HG03432 (cell line): ENCODE measurements around the gene IL36RN.

Experiments used
- ATAC-seq: cut with Tn5 transposase; IDR thresholded peaks from one replicate; pipeline ENCODE4 v1.9.1; 2021; ENCODE audit warnings: mild to moderate bottlenecking, moderate library complexity; ENCODE audit not compliant: unreplicated experiment

Gene IL36RN

DNA sequence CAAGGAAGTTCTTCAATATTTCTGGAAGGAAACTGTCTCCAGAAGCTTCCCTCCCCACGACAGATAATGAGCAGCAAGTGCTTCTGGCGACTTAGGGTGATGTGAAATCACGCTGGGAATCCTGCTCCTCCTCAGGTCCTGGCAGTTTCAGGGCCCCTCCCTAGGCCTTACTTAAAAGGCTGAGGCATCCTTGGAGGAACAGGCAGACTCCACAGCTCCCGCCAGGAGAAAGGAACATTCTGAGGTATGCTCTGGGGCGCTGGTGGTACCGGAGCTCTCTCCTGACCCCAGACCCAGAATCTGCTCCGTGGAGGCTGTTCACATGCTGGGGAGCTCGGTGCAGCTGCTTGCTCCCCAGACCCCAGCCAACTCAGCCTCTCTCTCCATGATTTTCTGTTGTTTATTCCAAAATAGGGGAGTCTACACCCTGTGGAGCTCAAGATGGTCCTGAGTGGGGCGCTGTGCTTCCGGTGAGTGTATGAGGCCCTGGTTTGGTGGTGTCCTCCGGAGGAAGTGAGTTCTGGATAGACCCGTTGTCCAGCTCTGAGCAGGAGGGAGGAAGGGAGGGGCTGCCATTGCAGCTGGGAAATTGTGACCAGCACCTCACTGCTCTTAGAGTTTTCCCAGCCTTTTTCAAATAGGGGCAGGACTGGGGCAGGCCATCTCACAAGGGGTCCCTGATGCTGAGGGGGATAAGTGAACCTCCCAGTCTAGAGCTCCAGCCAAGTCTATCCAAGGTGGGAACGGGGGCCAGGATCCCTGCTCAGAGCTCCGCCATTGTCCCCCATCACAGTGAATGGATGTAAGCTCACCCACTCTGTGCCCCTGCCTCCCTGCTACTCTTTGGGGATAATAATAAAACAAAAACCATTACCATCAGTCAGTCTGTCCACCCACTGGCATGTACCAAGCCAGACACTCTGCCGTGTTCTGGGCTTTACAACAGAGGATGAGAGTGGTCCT is at the start of gene IL36RN:
Gene IL36RN, plus strand, starts transcription at position 201 of the 963 bp plus-strand sequence. Its CDS starts 241 bp downstream, at position 442.
- no peak for ATAC-seq

DNA sequence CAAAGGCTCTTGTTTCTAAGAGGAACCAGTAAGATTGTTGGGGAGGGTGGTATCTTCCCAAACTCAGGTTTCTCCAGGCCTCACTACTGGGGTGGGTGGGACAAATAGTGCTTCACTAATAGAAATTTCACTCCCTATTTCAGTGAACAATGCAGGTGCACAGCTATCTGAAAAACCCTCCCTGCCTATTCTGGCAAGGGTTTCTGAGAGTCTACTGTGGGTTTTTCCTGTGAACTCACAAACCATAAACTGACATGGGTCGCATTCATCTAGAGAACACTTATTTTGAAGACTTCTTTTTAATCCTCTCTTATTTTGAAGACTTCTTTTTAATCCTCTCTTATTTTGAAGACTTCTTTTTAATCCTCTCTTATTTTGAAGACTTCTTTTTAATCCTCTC is 49.4 kb upstream of the IL36RN start:
- ATAC-seq: no peak

DNA sequence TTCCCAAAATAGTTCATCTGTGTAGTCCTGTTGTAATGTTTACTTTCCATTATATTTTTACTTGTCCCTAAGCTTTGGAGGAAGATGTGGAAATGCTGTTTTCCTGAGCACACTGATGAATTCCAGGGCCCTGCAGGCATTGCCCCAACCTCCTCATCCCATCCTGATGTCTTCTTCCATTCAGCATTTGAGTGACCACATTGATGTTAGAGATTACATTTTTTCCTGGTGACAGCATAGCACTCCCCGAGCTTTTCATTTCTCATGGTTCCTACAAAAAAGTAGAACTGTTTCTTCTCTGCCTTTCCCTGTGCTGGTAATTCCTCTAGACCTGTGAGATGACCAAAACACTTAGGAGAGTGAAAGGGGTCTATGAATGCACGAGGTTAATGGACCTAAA is 48.9 kb upstream of the IL36RN start:
- no peak for ATAC-seq

DNA sequence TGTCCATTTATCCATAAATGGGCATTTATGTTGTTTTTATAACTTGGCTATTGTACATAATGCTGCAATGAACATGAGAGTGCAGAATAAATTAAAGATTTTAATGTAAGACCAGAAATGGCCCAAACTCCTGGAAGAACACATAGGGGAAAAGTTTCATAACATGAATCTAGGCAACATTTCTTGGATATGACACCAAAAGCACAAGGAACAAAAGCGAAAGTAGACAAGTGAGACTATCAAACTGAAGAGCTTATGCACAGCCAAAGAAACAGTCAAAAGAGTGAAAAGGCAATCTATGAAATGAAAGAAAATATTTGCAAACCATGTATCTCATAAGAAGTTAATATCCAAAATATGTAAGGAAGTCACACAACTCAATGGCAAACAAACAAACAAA is 47.9 kb upstream of the IL36RN start:
- no peak for ATAC-seq

DNA sequence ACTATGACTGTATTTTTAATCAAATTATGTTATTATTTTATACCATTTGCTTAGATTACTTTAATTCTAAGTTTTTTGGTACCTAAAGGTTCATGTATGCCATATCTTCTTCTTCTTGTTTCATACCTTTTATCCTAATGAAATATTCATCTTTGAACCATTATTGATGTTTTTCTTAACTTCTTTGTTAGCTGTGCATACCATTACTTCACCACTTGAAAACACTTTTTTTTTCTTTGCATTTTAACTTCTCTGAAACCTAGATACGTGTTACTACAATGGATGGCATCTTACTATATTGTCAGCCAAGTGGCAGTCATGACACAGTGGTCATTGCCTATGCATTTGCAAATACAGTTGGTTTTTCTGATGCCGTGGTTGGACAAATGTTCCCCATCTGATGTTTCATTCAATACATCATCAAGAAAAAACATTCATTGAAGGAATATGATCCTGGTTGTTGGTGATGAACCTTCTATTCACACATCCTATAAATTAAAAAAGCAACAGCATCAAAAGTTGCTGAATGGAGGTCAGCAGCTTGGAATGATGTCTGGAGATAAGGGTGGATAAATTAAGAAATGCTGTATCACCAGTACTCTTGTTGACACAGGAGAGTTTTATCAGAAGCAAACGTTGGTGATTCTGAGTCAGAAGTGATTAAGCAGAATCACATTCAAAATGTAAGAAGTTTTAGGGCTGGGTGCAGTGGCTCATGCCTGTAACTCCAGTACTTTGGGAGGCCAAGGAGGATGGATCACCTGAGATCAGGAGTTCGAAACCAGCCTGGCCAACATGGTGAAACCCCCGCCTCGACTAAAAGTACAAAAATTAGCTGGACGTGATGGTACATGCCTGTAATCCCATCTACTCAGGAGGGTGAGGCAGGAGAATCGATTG is 46.3 kb upstream of the IL36RN start:
- ATAC-seq: no peak

DNA sequence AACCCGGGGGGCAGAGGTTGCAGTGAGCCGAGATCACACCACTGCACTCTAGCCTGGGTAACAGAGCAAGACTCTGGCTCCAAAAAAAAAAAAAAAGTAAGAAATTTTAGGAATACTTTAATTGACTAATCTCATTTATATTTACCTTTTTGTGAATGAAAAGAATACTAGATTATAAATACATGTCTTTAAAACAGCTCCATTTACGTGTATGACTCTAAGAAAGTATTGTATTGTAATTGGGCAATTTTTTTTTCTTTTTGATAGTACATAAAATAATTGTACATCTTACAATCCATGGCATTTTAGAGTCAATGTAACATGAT is 45.7 kb upstream of the IL36RN start:
- no peak for ATAC-seq

DNA sequence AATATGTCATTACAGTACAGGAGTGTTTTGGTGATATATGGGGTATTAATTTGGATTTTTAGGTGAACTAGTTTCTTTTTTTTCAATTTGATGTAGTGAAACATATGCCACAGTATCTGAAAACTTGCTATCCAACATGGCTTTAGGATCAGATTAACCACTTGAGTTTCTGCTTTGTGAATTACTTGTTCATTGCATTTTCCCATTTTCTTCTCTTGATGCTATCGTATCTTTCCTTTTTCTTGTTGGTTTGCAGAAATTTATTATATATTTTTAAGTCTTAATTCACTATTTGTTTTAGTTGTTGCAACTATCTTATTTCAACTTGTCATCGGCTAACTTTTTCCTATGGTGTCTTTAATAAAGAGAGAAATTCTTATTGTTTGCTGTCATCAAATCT is 44.9 kb upstream of the IL36RN start:
- no peak for ATAC-seq

DNA sequence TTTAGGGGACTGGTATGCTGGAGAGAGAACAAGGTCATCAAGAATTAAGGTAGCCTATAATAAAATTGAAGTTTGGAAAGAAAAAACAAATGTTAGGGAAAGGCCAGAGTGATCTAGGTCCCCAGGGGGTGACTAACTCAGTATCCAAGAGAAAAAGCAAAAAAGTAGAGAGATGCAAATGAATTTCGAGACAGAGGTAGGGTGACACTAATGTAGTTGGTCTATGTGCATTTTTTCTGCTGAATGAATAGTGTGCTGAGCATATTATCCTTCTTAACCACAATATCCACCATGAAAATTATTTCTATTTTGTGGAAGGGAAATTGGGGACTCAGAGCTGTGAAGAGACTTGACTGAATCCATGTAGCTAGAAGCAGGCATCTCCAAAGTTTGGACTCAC is 44.0 kb upstream of the IL36RN start:
- no peak for ATAC-seq

DNA sequence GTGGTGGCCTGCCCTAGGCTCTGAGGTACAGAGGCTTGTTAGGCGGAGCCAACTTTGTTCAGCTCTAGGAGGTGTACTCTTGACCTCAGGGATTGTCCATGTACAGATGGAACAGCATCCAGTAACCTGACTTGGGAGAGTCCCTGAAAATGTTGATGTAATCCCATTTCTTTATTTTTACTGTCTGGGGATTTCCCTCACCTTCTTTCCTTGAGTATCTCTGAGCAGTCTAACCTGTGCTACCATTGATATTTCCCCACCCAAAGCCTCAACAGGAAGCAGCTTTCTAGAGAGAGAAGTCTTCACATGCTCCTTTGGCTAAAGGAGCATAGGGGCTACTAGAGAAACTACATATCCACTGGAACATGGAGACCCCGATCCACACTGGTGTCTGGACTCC is 43.3 kb upstream of the IL36RN start:
- no peak for ATAC-seq

DNA sequence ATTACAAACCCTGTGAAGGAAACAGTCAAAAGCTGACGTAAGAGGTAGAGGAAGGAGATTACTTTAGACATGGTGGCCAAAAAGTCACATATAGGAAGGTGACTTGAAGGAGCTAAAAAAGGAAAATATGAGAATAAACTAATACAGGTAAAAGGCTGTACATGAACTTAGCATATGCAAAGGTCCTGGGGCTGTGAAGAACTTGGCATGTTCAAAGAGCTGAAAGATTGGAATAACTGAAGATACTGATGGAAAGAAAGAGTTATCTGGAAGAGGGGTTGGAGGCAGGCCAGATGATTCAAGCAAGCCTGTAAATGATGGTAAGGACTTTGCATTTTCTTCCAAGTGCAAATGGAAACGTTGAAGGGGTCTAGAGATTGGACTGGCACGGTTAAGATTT is 40.5 kb upstream of the IL36RN start:
- no peak for ATAC-seq

DNA sequence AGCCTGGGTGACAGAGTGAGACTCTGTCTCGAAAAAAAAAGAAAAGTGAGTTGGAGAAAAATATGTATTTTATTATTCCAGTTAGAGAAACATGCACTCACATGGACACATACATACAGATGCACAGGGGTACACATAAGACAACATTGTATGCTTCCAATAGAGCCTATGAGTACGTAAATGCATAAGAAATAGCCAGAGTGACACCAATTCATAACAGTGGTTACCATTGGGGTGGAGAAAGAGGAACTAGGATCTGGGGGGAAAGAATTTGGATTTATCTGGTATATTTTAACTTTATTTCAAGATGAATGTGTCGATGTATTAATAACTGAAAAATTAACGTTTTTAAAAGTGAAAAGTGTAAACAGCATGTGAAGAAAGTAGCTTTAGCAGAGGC is 37.7 kb upstream of the IL36RN start:
- no peak for ATAC-seq

DNA sequence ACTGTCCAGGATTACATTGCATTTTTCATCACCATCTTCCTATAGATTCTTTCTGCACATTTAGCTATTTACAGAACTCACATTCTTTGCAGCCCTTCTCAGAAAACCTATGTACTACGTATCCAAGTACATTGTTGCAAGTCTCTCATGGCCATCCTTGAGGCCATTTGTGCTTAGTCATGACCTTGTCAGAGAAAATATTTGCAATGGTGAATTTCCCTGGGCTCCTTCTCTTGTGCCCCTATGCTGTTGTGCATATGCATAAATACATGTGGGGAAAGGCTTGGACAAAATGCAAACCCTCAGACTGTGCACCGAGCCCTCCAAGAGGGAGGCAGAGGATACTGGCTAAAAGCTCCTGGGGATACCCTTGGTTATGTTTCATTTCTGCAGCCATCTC is 34.2 kb upstream of the IL36RN start:
- no peak for ATAC-seq

DNA sequence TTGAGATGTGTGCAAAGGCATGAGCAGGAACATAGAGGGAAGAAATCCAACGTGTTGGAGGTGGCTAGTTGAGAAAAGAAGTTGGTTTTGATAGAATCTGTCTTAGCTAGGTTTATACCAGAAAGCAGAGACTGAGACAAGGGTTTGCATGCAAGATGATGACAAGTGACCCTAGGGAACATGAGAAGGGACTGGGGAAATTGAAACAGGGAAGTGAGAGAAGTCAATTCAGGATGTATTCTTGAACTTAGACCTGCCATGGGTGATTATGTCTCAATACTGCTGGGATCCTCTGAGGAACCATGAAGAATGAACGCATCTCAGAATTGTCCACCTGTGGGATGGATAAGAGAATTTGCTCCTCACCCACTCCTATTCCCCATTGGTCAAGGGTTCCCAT is 33.3 kb upstream of the IL36RN start:
- no peak for ATAC-seq

DNA sequence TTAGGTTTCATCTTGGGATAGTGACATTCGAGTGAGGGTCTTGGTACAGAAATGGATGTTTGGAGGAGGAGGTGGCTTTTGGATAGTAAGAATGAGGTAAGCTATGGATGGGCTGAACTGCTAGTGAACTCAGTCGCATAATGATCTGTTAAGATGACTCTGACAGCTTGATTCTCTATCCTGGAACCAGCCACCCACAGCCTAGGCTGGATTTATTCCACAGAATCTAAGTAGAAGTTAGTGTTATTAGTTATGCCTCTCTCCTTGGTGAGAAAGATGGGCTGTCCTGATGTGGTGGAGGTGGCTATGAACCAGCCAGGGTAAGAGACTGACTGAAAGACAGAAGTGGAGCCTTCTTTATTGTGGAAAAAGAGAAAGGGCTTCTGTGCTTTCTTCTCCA is 31.3 kb upstream of the IL36RN start:
- ATAC-seq: no peak

DNA sequence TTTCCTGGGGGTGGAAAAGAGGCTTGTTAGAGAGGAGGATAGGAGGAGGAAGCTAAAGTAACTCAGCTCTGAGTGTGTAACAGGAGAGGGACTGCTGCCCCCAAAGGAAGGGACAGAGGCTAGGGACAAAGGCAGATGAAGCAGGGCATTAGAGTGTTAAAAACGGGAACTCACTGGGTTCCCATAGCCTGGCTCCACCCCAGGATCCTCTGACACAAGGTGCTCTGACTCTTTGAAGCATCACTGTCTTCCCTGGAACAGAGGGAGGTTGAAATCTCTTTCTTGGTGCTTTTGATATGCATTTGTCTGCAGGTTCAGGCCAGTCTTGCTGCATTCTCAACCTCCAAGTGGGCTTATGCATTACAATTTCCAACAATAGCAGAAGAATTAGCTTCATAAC is 30.9 kb upstream of the IL36RN start:
- ATAC-seq: no peak

DNA sequence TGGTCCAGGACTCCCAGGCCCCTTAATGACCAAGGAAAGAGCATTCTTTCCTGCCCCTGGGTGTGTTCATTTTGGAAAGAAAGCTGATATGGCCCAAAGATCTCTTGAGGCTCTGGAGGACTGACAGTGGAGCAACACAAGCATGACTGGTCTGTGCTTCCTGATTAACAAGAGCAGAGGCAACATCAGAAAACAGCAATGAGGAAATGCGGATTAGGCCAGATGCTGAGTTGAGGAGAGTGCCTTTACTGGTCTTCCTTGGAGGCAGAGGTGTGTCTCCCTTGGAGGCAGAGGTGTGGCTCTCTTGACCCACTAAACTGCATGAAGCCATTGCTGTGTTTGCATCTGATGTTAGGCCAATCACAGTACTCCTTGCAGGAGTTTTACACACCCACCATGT is 26.3 kb upstream of the IL36RN start:
- ATAC-seq: no peak

DNA sequence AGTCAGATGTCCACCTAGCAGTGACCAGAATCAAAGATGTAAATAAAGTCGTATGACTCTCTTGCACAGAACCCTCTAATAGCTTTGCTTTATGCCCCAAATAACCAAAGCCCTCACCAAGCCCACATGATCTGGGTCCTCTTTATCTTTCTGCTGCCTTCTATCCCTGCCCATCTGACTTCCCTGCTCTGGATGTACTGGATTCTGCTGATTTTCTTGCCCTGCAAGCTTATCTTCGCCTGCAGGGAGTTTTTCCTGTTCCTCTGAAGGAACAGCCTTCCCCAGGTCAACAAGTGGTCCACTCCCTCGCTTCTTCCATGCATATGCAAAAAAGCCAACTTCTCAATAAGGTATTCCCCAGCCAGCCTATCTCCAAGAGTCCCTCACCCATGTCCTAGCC is 25.0 kb upstream of the IL36RN start:
- ATAC-seq: no peak

DNA sequence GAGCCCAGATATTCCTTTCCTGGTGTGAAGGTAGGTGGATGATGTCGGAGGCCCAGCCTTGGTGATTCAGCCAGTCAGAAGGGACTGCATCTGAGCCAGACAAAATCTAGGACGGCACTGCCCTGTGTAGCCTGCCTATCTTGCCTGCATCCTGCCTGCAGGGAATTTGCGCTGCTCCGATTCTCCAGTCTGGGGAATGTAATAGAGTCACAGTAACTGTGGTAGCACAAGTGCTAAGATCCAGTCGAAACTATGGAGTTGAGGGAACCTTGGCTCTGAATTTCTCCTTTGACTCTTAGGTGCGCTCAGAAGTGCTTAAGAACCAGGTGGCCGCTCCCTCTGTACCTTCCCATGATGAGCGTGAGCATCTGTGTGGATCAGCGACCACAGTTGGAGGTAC is 22.2 kb upstream of the IL36RN start:
- no peak for ATAC-seq

DNA sequence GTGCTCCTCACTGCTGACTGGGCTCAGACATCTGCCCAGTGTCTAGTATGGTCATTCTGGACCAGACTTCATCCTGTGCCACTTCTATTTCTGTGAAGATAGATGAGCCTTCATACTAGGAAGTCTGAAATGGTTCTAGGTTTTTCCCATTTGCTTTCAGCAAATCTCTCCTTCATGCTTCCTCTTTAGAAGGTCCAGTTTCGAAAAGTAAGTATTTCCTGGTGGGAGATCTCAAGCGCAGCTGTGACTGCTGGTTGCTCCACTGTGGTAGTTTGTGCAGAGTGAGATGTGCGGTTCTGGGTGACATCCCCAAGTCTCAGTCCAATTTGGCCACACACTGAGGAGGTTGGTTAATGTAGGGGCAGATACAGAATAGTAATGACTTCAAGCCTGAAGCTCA is 20.7 kb upstream of the IL36RN start:
- ATAC-seq: no peak

DNA sequence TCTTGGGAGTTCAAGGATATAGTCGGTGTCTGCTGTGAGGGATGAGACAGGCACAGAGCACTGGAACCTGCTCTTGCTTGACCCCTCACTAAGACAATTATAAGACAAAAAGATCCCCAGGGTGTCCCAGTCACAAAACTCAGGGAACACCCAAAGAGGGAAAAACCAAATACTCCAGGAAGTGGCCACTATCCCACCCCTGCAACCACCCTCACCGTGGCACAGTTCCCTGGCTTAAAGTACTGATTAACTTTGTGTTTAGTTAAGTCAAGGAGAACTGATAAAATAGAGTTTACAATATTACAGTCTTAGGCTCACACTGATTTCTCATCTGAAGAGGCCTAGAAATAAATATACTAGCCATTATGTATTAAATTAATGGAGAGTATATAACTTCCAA is 19.8 kb upstream of the IL36RN start:
- ATAC-seq: no peak

DNA sequence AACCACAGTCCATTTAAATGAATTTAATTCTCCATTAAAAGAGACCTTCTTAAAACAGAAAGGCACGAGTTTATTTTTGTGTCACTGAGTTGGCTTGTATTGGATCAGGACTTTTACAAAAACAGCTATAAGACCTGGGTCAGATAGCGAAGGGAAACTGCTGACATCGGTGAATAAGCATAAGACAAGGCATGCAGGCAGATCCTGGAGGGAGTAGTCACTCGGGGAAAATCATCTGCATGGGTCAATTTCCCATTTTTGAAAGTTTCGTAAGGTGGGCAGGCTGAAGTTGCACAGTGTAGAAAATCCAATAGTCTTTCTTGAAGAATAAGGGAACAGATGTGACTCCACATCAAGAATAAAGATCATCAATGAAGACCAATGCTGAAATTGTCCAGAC is 19.3 kb upstream of the IL36RN start:
- ATAC-seq: no peak

DNA sequence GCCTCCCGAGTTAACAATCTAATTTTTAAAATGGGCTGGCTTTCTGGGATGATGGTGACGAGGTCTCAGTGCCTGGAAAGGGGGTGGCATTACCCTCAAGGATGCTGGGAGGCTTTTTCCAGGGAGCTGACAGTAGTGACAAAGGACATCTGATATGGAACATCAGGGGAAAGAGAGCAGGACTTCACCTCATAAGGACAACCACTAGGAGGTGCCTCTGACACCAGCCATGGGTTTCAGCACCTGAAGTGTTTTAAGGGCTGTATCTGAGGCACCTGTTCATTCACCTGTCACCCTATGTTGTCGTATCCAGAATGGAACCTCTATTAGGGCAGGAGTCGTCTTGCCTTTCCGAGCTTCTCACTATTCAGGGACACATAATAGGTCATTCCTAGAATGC is 17.1 kb upstream of the IL36RN start:
- ATAC-seq: no peak
